GM18508 (cell line): ENCODE results near the gene LIMCH1.
"Not testable (repeated sequence)": the region's sequence is repeated elsewhere in the genome, so short reads cannot be mapped to it uniquely, and the experiment has no call there.

Experiments
- ATAC-seq: cut with Tn5 transposase; IDR thresholded peaks from one replicate; pipeline ENCODE4 v1.9.1; 2021; ENCODE audit warnings: moderate number of reproducible peaks; ENCODE audit not compliant: insufficient read depth, unreplicated experiment

The LIMCH1 gene

DNA sequence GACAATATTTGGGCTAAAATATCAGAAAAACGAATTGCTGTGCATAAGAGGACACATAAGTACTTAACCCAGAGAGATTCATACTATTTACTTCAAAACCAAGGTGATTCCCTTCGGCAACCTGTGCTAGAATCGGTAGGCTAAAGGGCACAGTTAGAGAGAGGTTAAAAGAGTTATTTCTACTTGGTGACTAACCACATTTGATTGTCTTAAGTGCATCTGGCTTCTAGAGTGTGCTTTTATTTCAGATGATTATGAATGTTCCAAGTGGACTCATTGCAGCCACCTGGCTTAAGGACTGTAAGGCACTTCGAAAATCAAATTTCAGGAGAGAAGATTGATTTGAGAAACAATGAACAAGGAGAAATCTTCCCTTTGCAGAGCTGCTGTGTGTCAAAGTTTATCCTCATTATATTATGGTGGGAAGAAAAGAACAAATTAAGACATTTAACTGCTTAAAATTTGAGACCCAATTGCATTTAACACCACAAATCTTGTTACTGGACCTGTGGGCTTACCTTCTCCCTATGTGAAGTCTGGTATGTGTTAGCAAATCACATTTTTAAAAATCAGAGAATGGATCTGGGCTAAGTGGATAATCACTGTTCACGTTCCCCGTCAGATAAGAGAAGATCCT lies 176.5 kb downstream of the LIMCH1 start:
- no peak for ATAC-seq

GRCh38 chr4:41715155-41715554 lies 177.2 kb downstream of the LIMCH1 start:
- no peak for ATAC-seq

- ATAC-seq = no peak
These were observed 180.9 kb downstream of the LIMCH1 start for GRCh38 chr4:41718907-41719306.

- no peak for ATAC-seq
These were observed 181.5 kb downstream of the LIMCH1 start for GRCh38 chr4:41719417-41719816.

GRCh38 chr4:41722181-41722580 lies 184.2 kb downstream of the LIMCH1 start:
- no peak for ATAC-seq

GRCh38 chr4:41723286-41723685 lies 185.3 kb downstream of the LIMCH1 start:
- ATAC-seq = no peak

DNA sequence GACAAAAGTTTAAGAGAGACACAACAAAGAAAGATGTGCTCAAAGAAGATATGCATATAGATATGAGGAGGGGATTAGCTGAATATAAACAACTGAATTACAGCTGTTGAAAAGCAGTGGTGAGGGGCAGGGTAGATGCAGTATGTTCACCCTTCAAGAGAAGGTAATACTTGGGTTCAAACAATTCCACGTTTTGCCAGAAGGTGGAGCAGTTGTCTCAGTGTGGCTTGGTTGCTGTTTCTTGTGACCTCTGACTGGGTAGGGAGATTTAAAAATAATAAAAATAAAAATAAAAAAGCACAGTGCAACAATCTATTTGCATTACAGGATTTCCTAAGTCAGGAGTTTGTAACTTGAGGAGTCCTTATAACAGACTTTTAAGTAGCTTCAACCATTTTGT lies 187.3 kb downstream of the LIMCH1 start:
- ATAC-seq = no peak

DNA sequence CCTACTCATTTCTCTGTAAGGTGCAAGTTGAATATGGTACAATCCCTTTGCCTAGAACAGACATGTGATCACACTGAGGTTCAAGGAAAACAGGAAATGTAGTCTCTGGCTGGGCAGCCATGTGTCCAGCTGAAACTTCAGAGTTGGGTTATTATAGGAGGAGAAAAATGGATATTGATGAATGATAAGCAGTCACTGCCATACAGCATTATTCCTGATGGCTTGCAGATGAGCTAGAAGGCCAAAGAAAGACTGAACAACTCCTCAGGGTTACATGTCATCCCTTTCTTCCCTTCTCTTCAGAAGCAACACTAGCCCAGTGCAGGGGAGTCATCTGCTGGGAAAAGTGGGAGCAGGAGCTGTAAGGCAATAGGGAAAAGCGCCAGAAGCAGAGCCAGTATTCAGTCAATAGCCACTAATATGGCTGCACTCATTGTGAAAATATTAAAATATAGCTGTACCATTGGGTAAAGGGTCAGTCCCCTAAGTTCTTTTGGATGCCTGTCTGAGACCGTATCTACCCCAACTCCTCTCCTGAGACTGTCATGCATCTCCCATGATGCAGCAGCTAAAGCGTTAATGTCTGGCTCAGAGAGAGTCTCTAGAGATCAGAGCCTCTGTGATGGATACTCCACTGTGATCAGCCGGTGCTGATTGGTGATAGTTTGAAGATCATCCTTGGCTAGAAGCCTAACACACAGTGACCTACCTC lies 190.1 kb downstream of the LIMCH1 start:
- no peak for ATAC-seq

DNA sequence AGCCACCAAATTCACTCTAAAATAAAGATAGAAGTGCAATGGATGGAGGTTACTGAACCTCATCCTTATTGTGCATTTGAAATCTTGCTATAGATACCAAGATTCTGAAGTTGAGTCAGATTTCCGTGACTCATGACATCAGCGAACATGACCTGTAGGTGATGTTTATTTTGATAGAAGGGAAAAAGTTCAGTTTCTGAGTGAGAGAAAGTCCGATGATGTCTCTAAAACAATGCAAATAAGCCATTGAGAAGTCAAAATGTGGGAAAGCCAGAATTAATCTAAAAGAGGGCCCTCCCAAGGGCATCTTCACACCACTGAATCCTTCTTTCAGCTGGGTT lies 190.6 kb downstream of the LIMCH1 start:
- no peak for ATAC-seq

DNA sequence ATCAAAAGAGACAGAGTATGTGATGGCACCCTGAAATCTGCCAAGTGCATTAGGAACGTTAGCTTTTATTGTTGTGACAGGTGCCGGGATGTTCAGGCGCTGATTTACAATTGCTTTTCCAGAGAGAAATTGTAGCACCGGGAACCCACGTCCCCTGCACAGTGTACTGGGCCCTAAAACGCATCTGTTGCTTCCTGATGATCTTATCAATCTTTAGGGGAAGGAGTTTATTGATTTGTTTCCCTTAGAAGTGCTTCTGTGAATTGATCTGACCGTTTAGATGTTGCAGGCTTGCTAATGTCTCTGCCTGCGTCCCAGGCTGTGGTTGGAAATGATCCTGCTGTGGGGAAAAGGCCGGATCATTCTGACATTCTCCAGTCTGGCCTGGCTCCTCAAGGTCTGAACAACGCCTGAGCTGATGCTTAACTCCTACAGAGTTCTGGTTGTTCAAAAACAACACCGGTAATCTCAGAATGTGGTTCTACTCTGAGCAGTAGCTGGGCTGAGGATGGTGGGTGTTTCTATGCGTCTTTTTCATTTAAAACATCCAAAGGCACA lies 193.7 kb downstream of the LIMCH1 start:
- no peak for ATAC-seq

GRCh38 chr4:41734371-41734770 lies 196.4 kb downstream of the LIMCH1 start:
- ATAC-seq = no peak

- not testable (repeated sequence) for ATAC-seq
These were observed 199.5 kb downstream of the LIMCH1 start for GRCh38 chr4:41737491-41737890.

DNA sequence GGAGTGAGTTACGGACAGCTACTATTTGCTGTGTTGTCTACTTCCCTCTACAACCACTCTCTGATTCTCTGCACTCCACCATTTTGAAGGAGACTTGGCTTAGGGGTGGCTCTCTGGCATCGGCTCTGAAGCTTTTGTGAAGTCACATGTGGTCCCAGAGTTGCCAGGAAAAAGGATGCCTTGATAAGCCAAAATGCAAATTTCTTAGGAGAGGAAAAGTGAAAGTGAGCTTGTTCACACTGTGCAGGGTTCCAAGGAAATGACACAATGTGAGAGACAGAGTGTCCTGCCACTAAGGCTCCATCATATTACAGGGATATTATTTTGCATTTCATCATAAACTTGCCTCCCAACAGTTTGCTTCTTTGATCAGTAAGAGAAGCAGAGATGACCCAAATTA lies 203.4 kb downstream of the LIMCH1 start:
- no peak for ATAC-seq

- no peak for ATAC-seq
These were observed 206.8 kb downstream of the LIMCH1 start for GRCh38 chr4:41744572-41745291.

DNA sequence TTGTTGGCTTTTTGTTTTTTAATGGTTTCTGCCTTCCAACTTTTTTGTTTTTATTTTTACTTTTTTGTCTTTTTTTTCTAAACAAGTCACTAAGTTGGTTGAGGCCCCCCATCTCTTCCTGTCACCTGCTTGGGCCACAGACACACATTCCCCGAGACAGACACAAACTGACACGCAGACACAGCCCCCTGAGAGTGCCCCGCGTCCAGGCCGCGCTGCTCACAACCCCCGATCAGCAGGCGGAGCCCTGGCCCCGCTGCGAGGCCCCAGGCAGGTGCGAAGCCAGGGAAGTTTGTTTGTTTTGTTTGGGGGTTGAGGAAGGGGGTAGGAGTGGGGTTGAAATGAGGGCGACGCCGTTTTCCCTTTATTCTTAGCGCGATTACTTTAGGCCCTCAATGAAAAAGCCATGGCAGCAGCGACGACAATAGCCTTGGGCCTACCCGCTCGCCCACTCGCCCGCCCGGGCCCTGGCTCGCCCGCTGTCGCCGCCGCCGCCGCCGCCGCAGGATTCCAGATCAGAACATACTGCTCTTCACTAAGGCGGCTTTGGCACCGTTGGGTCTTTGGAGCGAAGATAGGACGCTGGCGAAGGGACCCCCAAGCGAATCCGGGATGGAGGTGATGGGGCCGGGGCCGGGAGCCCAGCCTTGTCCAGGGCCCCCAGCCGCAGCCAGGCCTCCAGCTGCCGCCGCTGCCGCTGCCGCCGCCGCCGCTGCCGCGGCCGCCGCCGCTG lies 207.5 kb downstream of the LIMCH1 start:
- no peak for ATAC-seq

GRCh38 chr4:41746025-41746439 lies 208.1 kb downstream of the LIMCH1 start:
- no peak for ATAC-seq

DNA sequence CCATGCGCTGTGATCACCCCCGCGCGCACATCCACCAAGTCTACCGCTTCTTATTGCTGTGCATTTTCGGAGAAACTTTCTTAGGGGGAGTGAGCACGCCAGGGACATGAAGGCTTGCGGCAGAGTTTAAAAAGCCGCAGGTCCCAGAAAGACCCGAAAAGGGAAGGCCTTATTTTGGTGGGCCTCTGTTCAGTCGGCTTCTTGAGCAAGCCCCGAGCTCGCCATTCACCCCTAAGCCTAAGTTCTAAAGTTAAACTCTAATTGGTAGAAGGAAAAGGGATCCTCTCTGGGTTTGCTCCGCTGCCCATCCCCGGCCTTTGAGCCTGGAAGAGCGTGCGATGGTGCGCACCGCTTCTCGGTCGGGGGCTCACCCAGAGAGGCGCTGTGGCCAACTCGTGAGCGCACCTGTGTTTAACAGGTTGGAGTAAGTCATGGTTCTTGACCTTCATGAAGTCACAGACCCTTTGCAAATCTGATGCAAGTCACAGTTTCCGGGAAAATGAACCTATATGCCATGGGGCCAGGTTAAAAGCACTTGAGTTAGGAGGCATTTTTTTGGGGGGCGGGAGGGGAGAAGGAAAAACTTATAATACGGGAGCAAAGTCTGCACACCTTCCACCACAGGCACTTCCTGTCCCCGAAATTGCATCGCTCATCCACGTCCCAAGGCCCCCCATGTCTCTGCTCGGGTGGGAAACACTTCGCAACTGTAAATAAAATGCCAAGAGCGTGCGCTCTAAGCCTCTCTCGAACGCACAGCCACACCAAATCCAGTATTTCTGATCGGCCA lies 208.7 kb downstream of the LIMCH1 start:
- no peak for ATAC-seq

- no peak for ATAC-seq
These were observed 209.5 kb downstream of the LIMCH1 start for GRCh38 chr4:41747230-41748055.

DNA sequence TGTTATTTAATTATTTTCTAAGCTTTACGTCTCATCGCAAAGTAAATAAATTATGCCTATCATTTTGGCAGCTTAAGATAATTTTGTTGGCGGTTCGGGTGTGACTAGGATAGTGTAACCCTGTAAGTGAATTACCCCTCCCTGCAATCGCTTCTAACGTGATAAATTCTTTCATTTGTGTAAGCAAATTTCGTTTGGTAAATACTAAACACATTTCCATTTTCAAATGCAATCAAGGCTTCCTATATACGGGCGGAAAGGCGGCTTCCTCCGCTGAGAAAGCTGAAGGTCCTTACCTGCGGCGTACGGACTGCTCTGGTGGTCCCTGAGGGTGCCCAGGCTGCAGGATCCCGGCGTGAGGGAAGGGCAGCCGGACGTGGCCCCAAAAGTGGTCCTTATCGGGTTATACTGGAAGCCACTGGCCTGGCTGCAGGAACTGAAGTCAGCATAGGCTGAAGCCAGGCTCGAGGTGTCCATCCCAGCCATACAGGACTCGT lies 210.2 kb downstream of the LIMCH1 start:
- no peak for ATAC-seq
